ENCODE measurements around the gene ITGA1.

The ITGA1 gene

DNA sequence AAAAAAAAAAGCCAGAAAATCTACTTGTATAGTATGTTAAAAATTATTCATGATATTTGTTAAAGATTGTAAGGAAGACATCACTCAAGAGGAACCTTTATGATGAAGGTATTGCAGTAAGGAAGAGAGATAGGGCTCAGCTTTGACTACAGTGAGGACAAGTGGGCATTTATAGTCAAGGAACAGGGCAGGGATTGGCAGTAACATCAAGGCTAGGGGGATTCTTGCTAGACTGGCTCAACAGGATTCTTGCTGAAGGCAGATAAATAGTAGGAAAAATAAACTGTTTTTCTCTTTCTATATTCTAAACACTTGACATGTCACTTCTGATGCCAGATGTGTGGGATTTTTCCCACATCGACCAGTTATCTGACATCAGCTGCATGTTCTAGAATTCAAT is 96.7 kb downstream of the ITGA1 start:
- no peak for DNase-seq
- H3K27ac Mint-ChIP-seq: no peak overlapping the region
- no peak overlapping the region for H3K4me3 Mint-ChIP-seq
- H3K4me1 Mint-ChIP-seq: peaks cover 16% of the 10 kb centered on the region
- H3K36me3 Mint-ChIP-seq (ENCODE audit: low read depth): peaks cover 4% of the 10 kb centered on the region
- TF ChIP-seq, protein P1, sequence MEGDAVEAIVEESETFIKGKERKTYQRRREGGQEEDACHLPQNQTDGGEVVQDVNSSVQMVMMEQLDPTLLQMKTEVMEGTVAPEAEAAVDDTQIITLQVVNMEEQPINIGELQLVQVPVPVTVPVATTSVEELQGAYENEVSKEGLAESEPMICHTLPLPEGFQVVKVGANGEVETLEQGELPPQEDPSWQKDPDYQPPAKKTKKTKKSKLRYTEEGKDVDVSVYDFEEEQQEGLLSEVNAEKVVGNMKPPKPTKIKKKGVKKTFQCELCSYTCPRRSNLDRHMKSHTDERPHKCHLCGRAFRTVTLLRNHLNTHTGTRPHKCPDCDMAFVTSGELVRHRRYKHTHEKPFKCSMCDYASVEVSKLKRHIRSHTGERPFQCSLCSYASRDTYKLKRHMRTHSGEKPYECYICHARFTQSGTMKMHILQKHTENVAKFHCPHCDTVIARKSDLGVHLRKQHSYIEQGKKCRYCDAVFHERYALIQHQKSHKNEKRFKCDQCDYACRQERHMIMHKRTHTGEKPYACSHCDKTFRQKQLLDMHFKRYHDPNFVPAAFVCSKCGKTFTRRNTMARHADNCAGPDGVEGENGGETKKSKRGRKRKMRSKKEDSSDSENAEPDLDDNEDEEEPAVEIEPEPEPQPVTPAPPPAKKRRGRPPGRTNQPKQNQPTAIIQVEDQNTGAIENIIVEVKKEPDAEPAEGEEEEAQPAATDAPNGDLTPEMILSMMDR (IDR thresholded peaks at IDR 0.05): no peak
- H3K27me3 Mint-ChIP-seq (ENCODE audit: low read depth, poor library complexity): no peaks in the 10 kb centered on the region
- H3K9me3 Mint-ChIP-seq: no peaks in the 10 kb centered on the region

DNA sequence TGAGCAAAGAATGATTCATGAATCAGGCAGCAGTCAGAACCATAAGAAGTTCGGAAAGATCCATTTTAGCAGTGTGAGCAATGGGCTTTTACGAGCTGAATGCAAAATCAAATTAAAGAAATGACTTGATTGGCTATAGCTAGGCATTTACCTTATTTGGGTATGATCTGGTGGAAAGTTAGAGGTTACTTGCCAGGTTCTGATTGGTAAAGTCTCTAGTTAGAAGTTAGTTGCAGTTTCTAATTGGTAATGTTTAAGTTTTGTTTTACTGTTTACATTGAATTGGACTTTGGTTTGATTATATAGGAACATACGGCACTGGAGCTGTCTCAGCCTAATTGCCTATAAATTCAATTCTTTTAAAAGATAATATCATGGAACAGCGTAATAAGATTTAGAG is 97.9 kb downstream of the ITGA1 start:
- TF ChIP-seq, protein P1 (IDR thresholded peaks at IDR 0.05): no peak
- Mint-ChIP-seq H3K9me3 (no peaks in the 10 kb centered on the region), H3K27me3 (ENCODE audit: low read depth, poor library complexity) (no peaks in the 10 kb centered on the region), H3K4me3 (no peak overlapping the region), H3K27ac (no peak overlapping the region), H3K4me1 (peaks cover 16% of the 10 kb centered on the region), H3K36me3 (ENCODE audit: low read depth) (peaks cover 4% of the 10 kb centered on the region)
- no peak for DNase-seq

DNA sequence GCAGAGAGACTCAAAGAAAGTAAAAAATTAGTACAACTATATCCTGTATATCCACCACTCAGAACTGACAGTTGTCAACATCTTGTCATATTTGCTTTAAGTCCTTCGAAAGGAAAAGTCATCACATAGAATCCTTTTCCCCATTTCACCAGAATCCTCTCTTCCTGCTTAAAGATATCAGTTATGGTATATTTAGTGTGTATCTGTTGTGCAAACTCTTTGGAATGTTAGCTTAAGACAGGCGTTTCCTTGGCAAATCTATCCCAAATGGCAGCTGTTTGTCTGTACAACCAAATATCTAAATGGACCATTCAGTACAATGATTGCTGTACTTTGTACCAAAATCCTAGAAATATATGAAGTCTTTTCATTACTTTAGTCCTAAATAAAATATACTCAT is 98.5 kb downstream of the ITGA1 start:
- Mint-ChIP-seq H3K4me3 (no peak overlapping the region), H3K9me3 (no peaks in the 10 kb centered on the region), H3K27ac (no peak overlapping the region), H3K27me3 (ENCODE audit: low read depth, poor library complexity) (no peaks in the 10 kb centered on the region), H3K36me3 (ENCODE audit: low read depth) (peaks cover 4% of the 10 kb centered on the region), H3K4me1 (peaks cover 16% of the 10 kb centered on the region)
- no peak for DNase-seq
- TF ChIP-seq, protein P1 (IDR thresholded peaks at IDR 0.05): no peak

DNA sequence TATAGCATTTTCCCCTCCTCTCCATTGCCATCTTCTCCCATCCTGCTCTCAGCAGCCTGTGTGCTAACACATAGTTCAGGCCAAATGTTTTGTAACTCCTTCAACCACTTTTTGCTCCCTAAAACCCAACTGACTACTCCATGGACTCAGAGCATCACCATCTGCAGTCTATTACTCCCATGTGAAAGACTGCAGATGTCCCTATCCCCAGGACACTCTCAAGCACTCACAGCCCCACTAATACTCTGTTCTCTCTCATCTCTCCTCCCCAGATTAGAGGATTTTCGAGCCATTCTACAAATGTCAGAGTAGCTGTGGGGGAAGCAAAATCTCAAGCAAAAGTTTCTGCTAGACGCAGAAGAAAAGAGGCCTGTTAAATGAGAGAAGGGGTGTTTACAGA is 99.3 kb downstream of the ITGA1 start:
- DNase-seq: no peak
- no peaks in the 10 kb centered on the region for H3K9me3 Mint-ChIP-seq
- H3K4me1 Mint-ChIP-seq: peaks cover 16% of the 10 kb centered on the region
- H3K27ac Mint-ChIP-seq: peak overlapping the region; percentile 39
- H3K27me3 Mint-ChIP-seq (ENCODE audit: low read depth, poor library complexity): no peaks in the 10 kb centered on the region
- TF ChIP-seq, protein P1 (IDR thresholded peaks at IDR 0.05): no peak
- H3K4me3 Mint-ChIP-seq: no peak overlapping the region
- peaks cover 4% of the 10 kb centered on the region for H3K36me3 Mint-ChIP-seq (ENCODE audit: low read depth)

DNA sequence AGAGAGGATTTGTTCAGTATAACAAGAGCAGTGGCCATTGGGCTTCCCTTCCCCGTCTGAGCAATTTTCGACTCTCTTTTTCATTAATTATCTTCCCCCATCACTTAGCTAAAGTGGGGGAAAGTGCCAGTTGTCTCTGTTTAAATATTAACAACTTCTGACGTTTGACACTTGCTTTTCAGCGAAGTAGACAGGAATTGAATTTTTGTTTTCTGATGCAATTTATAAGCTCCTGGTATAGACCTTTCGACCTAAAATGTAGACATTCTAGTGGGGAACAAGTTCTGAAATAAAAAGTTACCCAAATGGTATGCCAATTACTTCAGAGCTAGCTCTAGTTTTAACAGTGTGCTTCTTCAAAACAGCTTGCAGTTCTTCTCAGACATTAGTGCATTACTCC is 100.6 kb downstream of the ITGA1 start:
- Mint-ChIP-seq H3K4me3 (no peak overlapping the region), H3K4me1 (peaks cover 16% of the 10 kb centered on the region)

DNA sequence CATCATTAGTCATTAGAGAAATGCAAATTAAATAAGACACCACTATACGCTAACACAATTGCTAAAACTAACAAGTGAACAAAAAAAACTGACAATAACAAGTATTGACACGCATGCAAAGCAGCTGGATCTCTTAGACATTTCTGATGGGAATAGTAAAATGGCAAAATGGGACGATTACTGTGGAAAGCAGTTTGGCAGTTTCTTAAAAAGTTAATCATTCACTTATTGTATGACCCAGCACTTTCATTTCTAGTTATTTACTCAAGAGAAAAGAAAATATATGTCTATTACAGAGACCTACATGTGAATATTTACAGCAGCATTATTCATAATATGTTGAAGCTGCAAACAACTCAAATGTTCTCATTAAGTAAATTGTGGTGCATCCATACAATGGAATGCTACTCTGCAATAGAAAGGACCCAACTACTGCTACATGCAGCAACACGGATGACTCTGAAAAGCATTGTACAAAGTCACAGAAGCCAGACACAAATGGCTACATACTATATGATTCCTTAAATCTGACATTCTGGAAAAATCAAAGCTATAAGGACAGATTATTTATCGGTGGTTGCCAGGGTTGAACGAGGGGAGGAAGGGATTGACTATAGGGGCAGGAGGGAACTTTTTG is 104.6 kb downstream of the ITGA1 start:
- TF ChIP-seq, protein P1 (IDR thresholded peaks at IDR 0.05): no peak
- Mint-ChIP-seq H3K27ac (no peak overlapping the region), H3K4me1 (peaks cover 29% of the 10 kb centered on the region), H3K9me3 (no peaks in the 10 kb centered on the region), H3K4me3 (no peak overlapping the region), H3K27me3 (ENCODE audit: low read depth, poor library complexity) (no peaks in the 10 kb centered on the region), H3K36me3 (ENCODE audit: low read depth) (no peaks in the 10 kb centered on the region)
- DNase-seq: no peak

More for the DNA sequence above, 100.6 kb downstream of the ITGA1 start:
- H3K27me3 Mint-ChIP-seq (ENCODE audit: low read depth, poor library complexity): no peaks in the 10 kb centered on the region
- TF ChIP-seq, protein P1 (IDR thresholded peaks at IDR 0.05): no peak
- no peaks in the 10 kb centered on the region for H3K9me3 Mint-ChIP-seq
- peaks cover 4% of the 10 kb centered on the region for H3K36me3 Mint-ChIP-seq (ENCODE audit: low read depth)
- H3K27ac Mint-ChIP-seq: no peak overlapping the region
- no peak for DNase-seq

All from nephron progenitor cell (in vitro differentiated cells).